ENCODE data around the gene DUSP7. TPM values are rescaled to one million over a fixed set of nuclear protein-coding genes. Genes with fewer than 3 reads are reported as not detected.

DUSP7 gene
- total and polyA plus RNA-seq, 10 donors, result 5.4 to 68.6 (median 36.2) TPM

DNA sequence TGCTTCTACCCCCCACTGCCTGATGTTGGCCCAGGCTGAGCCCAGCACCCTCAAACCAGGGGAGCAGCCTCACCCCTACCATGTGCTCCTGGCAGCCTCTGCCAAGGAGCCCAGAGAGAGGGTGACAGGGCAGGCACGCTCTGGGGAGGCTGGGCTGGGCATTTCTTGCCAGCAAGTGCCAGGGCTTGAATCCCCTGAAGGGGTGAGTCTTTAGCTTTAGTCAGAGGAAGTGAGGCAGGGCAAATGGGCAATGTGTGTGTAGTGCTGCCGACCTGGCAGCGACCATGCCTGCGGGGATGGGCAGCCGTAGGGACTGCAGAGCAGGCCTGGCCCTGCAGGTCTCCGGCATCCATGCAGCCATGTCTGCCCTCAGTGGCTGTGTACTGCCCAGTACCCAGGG is 18.1 kb downstream of the DUSP7 start:
- intact Hi-C loops (cut with DNase I; ENCODE audit: low total_unique reads), result no loop called here
- no peaks in the 10 kb centered on the region for H3K9me3 ChIP-seq
- no peaks in the 10 kb centered on the region for H3K36me3 ChIP-seq
- H3K27ac ChIP-seq, result no peak overlapping the region
- H3K4me3 ChIP-seq, result no peak overlapping the region
- TF ChIP-seq POLR2AphosphoS5 (IDR thresholded peaks at IDR 0.05) (no peak), POLR2A (IDR thresholded peaks at IDR 0.05) (no peak)
- TF ChIP-seq, protein P1, sequence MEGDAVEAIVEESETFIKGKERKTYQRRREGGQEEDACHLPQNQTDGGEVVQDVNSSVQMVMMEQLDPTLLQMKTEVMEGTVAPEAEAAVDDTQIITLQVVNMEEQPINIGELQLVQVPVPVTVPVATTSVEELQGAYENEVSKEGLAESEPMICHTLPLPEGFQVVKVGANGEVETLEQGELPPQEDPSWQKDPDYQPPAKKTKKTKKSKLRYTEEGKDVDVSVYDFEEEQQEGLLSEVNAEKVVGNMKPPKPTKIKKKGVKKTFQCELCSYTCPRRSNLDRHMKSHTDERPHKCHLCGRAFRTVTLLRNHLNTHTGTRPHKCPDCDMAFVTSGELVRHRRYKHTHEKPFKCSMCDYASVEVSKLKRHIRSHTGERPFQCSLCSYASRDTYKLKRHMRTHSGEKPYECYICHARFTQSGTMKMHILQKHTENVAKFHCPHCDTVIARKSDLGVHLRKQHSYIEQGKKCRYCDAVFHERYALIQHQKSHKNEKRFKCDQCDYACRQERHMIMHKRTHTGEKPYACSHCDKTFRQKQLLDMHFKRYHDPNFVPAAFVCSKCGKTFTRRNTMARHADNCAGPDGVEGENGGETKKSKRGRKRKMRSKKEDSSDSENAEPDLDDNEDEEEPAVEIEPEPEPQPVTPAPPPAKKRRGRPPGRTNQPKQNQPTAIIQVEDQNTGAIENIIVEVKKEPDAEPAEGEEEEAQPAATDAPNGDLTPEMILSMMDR (IDR thresholded peaks at IDR 0.05 in 8 of 11, conservative IDR thresholded peaks at IDR 0.05 in 3 of 11), result no peak
- 80 to 97% (median 89%) methylated on average over 6 of the region's 6 CpGs for WGBS, 5 donors
- peaks cover 0 to 25% (median 4%) of the 10 kb centered on the region in 6 donors for H3K4me1 ChIP-seq
- no peak for DNase-seq
- H3K27me3 ChIP-seq (replicated peaks in 1 of 7), result no peaks in the 10 kb centered on the region

DNA sequence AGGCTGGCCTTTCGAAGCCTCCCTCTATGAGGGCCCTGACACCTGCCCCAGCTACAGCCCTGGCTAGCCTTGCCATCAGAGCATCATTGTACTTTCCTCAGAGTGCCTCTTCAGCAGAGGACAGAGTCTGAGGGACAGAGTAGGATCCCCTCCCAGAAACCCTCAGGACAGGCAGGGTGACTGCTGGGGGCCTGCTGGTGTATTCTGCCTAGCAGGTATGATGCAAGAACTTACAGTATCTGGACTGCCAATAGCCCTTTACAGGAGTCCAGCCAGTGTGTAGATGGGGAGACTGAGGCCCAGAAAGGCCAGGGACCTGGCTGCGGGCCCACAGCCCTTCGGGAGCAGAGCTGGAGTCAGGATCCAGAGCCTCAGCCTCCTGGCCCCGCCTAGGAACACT is 19.1 kb downstream of the DUSP7 start:
- Histone ChIP-seq H3K4me1 (peaks cover 0 to 25% (median 4%) of the 10 kb centered on the region in 6 donors), H3K9me3 (no peaks in the 10 kb centered on the region), H3K27me3 (replicated peaks in 1 of 7) (no peaks in the 10 kb centered on the region), H3K4me3 (no peak overlapping the region), H3K36me3 (no peaks in the 10 kb centered on the region), H3K27ac (no peak overlapping the region)
- 88 to 100% (median 96%) methylated on average over 2 to 4 of the region's 4 CpGs for WGBS, 5 donors
- TF ChIP-seq, protein P1 (IDR thresholded peaks at IDR 0.05 in 8 of 11, conservative IDR thresholded peaks at IDR 0.05 in 3 of 11), result no peak
- no peak for TF ChIP-seq POLR2AphosphoS5 (IDR thresholded peaks at IDR 0.05)
- no peak for TF ChIP-seq POLR2A (IDR thresholded peaks at IDR 0.05)
- intact Hi-C loops (cut with DNase I; ENCODE audit: low total_unique reads), result no loop called here
- no peak for DNase-seq

DNA sequence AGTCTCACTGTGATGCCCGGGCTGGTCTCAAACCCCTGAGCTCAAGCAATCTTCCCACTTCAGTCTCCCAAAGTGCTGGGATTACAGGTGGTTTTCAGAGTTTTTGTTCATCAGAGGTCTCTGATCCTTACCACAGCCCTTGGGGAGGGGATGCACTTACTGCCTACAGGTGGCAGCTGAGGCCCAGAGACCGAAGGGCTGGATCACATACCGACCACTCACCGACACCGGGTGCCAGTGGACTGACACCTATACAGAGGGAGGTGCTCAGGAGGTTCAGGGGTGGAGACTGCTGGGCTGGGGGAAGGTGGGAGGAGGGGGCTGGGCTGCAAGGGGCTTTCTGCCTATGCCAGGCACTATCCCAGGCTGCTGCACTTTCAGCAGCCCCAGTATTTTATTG is 19.5 kb downstream of the DUSP7 start:
- no peaks in the 10 kb centered on the region for H3K36me3 ChIP-seq
- H3K4me1 ChIP-seq, result peaks cover 0 to 23% (median 4%) of the 10 kb centered on the region in 6 donors
- no peaks in the 10 kb centered on the region for H3K9me3 ChIP-seq
- intact Hi-C loops (cut with DNase I; ENCODE audit: low total_unique reads), result no loop called here
- H3K27ac ChIP-seq, result no peak overlapping the region
- no peak for TF ChIP-seq POLR2A (IDR thresholded peaks at IDR 0.05)
- no peak for DNase-seq
- 49 to 72% (median 63%) methylated on average over 5 of the region's 5 CpGs for WGBS, 5 donors
- H3K4me3 ChIP-seq, result no peak overlapping the region
- no peaks in the 10 kb centered on the region for H3K27me3 ChIP-seq (replicated peaks in 1 of 7)

DNA sequence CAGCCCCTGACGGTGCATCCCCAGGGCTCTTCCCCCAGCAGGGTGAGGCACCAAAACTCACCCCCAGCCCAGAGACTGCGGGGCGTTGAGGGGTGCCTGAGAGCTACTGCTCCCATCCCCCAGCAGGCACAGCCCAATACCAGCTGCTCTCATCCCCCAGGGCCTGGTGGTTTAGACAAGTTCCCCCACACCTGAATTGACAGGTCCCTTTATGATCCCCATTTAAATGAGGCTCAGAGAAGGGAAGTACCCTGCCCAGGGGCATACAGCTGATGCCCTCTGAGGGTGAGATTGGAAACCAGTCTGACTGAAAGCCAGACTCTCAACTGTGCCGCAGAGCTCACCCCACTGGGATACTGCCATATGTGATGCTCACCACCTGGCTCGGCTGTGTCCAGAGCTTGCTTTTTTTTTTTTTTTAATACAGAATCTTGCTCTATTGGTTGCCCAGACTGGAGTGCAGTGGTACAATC is 20.1 kb downstream of the DUSP7 start:
- Histone ChIP-seq H3K27me3 (replicated peaks in 1 of 7) (no peaks in the 10 kb centered on the region), H3K27ac (no peak overlapping the region), H3K9me3 (no peaks in the 10 kb centered on the region), H3K36me3 (no peaks in the 10 kb centered on the region), H3K4me3 (no peak overlapping the region), H3K4me1 (peaks cover 0 to 18% (median 4%) of the 10 kb centered on the region in 6 donors)
- DNase-seq, result no peak
- 69 to 85% (median 72%) methylated on average over 5 of the region's 5 CpGs for WGBS, 5 donors
- TF ChIP-seq, protein P1 (IDR thresholded peaks at IDR 0.05 in 8 of 11, conservative IDR thresholded peaks at IDR 0.05 in 3 of 11), result no peak
- TF ChIP-seq POLR2A (IDR thresholded peaks at IDR 0.05), result no peak
- no peak for TF ChIP-seq POLR2AphosphoS5 (IDR thresholded peaks at IDR 0.05)
- intact Hi-C loops (cut with DNase I; ENCODE audit: low total_unique reads), result no loop called here

DNA sequence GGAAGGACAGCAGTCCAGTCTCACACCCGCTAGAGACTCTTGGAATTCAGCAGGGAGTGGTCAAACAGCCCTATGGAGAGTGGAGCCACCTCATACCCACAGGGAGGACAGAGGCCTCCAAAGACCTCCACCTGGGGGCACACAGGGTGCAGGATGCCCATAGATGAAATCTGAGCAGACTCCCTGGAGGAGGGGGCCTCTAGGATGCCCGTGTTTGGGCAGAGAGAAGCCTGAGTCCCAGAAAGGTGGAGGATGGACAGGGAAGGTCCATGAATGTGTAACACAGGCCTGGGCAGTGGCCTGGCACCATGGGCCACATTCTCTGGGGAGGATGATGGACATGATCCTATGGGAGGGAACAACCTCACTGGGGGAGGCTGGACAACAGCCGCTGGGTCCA is 21.7 kb downstream of the DUSP7 start:
- TF ChIP-seq POLR2AphosphoS5 (IDR thresholded peaks at IDR 0.05) (no peak), POLR2A (IDR thresholded peaks at IDR 0.05) (no peak)
- TF ChIP-seq, protein P1 (IDR thresholded peaks at IDR 0.05 in 8 of 11, conservative IDR thresholded peaks at IDR 0.05 in 3 of 11), result no peak
- 82 to 96% (median 91%) methylated on average over 3 of the region's 3 CpGs for WGBS, 5 donors
- H3K27me3 ChIP-seq (replicated peaks in 1 of 7), result no peaks in the 10 kb centered on the region
- intact Hi-C loops (cut with DNase I; ENCODE audit: low total_unique reads), result no loop called here
- DNase-seq, result no peak
- H3K4me3 ChIP-seq, result no peak overlapping the region
- no peaks in the 10 kb centered on the region for H3K9me3 ChIP-seq
- H3K4me1 ChIP-seq, result peaks cover 0 to 6% (median 0%) of the 10 kb centered on the region in 6 donors
- H3K27ac ChIP-seq, result no peak overlapping the region
- H3K36me3 ChIP-seq, result no peaks in the 10 kb centered on the region

Data from spleen (tissue), 11 donors.